HG03439 (cell line): Measurements from ENCODE around the gene OR10K2.
"Not testable (repeated sequence)": the region's sequence is repeated elsewhere in the genome, so short reads cannot be mapped to it uniquely, and the experiment has no call there.

ENCODE experiments used
- ATAC-seq: cut with Tn5 transposase; IDR thresholded peaks from one replicate; pipeline ENCODE4 v1.9.1; 2021; ENCODE audit warnings: mild to moderate bottlenecking, moderate library complexity; ENCODE audit not compliant: unreplicated experiment

OR10K2 gene

DNA sequence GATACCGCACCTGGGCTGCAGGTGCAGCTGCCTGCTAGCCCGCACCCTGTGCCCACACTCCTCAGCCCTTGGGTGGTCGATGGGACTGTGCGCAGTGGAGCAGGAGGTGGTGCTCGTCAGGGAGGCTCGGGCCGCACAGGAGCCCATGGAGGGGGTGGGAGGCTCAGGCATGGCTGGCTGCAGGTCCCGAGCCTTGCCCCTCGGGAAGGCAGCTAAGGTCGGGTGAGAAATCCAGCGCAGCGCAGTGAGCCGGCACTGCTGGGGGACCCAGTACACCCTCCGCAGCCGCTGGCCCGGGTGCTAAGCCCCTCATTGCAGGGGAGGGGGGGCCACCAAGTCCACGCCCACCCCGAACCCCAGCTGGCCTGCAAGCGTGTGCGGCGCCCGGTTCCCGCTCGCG, 51.9 kb downstream of the OR10K2 start:
- ATAC-seq, result not testable (repeated sequence)

- ATAC-seq, result peak; percentile 95
Observed at GRCh38 chr1:158371188-158371953, 54.7 kb downstream of the OR10K2 start.
